Lower leg skin (tissue), 3 donors: ENCODE data around the gene CADM4.

Experiments
- CTCF ChIP-seq, 3 donors: fragments of 450-650 bp; IDR thresholded peaks; one replicate each; pipeline ENCODE4 v1.5.1; 2016; ENCODE audit warnings: antibody characterized with exemption in 3 of 3, mild to moderate bottlenecking in 3 of 3, moderate library complexity in 2 of 3
- POLR2A ChIP-seq, 2 donors: fragments of 450-650 bp; IDR thresholded peaks; one replicate each; pipeline ENCODE4 v1.6.1; 2016 to 2017; ENCODE audit warnings: antibody characterized with exemption in 2 of 2, mild to moderate bottlenecking in 1 of 2, moderate library complexity in 1 of 2

- TF ChIP-seq CTCF (IDR thresholded peaks at IDR 0.05) (no peak), POLR2A (IDR thresholded peaks at IDR 0.05) (no peak)
Observed at GRCh38 chr19:43640424-43640757, 741 bp upstream of the CADM4 start.
